Left kidney (tissue), 2 donors: ENCODE results near the gene EPHA4. TPM values are rescaled to one million over a fixed set of nuclear protein-coding genes. Genes with fewer than 3 reads are reported as not detected.
"Not testable (repeated sequence)": the region's sequence is repeated elsewhere in the genome, so short reads cannot be mapped to it uniquely, and the experiment has no call there.

Experiments used
- DNase-seq: peaks from one replicate; pipeline ENCODE4 v3.0.0-alpha.2; 2013
- polyA plus RNA-seq: library from polyadenylated mRNA; unstranded; fragments of 120-200 nt; gene quantifications from one replicate; pipeline ENCODE4 v1.2.1, GENCODE V29; 2013; ENCODE audit not compliant: insufficient read length

EPHA4 gene
- polyA plus RNA-seq, 1 donor, result 65.1 TPM

GRCh38 chr2:221541131-221541735 lies 30.9 kb downstream of the EPHA4 start:
- DNase-seq, result no peak

GRCh38 chr2:221539246-221539645 lies 32.9 kb downstream of the EPHA4 start:
- no peak for DNase-seq

GRCh38 chr2:221535824-221536223 lies 36.3 kb downstream of the EPHA4 start:
- no peak for DNase-seq

- no peak for DNase-seq
Measured at GRCh38 chr2:221533299-221533698, 38.8 kb downstream of the EPHA4 start.

- no peak for DNase-seq
Measured at GRCh38 chr2:221532641-221533040, 39.5 kb downstream of the EPHA4 start.

GRCh38 chr2:221530653-221531037 lies 41.5 kb downstream of the EPHA4 start:
- no peak for DNase-seq

- DNase-seq, result no peak
Measured at GRCh38 chr2:221529943-221530652, 42.0 kb downstream of the EPHA4 start.

GRCh38 chr2:221529177-221529942 lies 42.7 kb downstream of the EPHA4 start:
- DNase-seq, result no peak

- no peak for DNase-seq
Measured at GRCh38 chr2:221527776-221528309, 44.3 kb downstream of the EPHA4 start.

GRCh38 chr2:221524158-221524557 lies 47.9 kb downstream of the EPHA4 start:
- DNase-seq, result no peak

- no peak for DNase-seq
Measured at GRCh38 chr2:221521233-221521845, 50.8 kb downstream of the EPHA4 start.

GRCh38 chr2:221518935-221519625 lies 53.0 kb downstream of the EPHA4 start:
- DNase-seq, result no peak

- no peak for DNase-seq
Measured at GRCh38 chr2:221518201-221518934, 53.7 kb downstream of the EPHA4 start.

- no peak for DNase-seq
Measured at GRCh38 chr2:221517696-221518151, 54.4 kb downstream of the EPHA4 start.

- DNase-seq, result no peak
Measured at GRCh38 chr2:221517146-221517695, 54.9 kb downstream of the EPHA4 start.

GRCh38 chr2:221515864-221516263 lies 56.2 kb downstream of the EPHA4 start:
- DNase-seq, result no peak

GRCh38 chr2:221514305-221515040 lies 57.6 kb downstream of the EPHA4 start:
- DNase-seq, result no peak

- DNase-seq, result no peak
Measured at GRCh38 chr2:221513232-221513631, 58.9 kb downstream of the EPHA4 start.

GRCh38 chr2:221511325-221511724 lies 60.8 kb downstream of the EPHA4 start:
- DNase-seq, result not testable (repeated sequence)

- DNase-seq, result no peak
Measured at GRCh38 chr2:221506469-221506868, 65.6 kb downstream of the EPHA4 start.
